Measurements from ENCODE around the gene MAP1LC3C.

DNA sequence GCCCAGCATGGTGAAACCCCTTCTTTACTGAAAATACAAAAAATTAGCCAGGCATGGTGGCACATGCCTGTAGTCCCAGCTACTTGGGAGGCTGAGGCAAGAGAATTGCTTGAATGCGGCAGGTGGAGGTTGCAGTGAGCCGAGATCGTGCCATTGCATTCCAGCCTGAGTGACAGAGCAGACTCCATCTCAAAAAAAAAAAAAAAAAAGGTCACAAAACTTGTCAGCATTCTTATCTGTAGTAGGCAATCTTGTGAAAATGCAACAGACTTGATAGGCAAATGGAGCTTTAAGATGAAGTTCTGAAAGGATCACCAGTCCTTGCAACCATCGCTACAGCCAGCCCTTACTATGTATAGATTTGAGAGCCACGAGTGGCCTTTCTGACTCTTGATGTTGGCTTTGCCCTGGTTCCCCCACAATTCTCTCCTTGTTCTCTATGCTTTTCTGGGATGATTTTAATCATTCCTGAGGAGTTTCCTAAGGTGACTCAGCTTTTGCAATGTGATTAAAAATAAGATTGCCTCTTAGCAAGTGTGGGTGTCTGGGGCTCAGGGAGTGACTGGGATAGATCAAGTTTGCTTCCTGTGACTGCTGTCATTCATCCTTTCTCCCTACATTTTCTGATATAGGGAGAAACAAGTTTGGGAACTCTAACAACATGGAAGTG is 7.1 kb upstream of the MAP1LC3C start:
- TF ChIP-seq FOXM1 (IDR thresholded peaks at IDR 0.05; ENCODE audit: borderline replicate concordance): no peak
- TF ChIP-seq TARDBP (IDR thresholded peaks at IDR 0.05): no peak
- no peak for TF ChIP-seq BHLHE40 (IDR thresholded peaks at IDR 0.05; ENCODE audit: borderline replicate concordance)
- TF ChIP-seq ARNT (IDR thresholded peaks at IDR 0.05): no peak
- no peak for TF ChIP-seq SP1 (IDR thresholded peaks at IDR 0.05)

Data from HEK293T (cell line).